A549 (cell line): Measurements from ENCODE around the gene MARCHF10. TPM values are rescaled to one million over a fixed set of nuclear protein-coding genes. Genes with fewer than 3 reads are reported as not detected.

ENCODE experiments used
- BCL3 ChIP-seq: fragments of >200 bp; sonication (Bioruptor Twin); formaldehyde crosslinking; IDR thresholded peaks from 3 replicates; pipeline ENCODE4 v1.6.1; 2016
- CBX2 ChIP-seq: fragments of 200-600 bp; sonication (generic); IDR thresholded peaks from 2 replicates; pipeline ENCODE4 v1.6.1; 2016; ENCODE audit warnings: low read depth, mild to moderate bottlenecking, borderline replicate concordance
- CBX8 ChIP-seq: fragments of 200-600 bp; sonication (generic); IDR thresholded peaks from 2 replicates; pipeline ENCODE4 v1.6.1; 2016
- CEBPB ChIP-seq, 2 experiments: fragments of >200 bp in 1 of 2; sonication (Bioruptor Twin) in 1 of 2; formaldehyde crosslinking in 1 of 2; IDR thresholded peaks; 2 replicates each; pipeline ENCODE4 v1.6.1; 2012 to 2016
- ELK1 ChIP-seq: fragments of 150-350 bp; IDR thresholded peaks from 2 replicates; pipeline ENCODE4 v1.6.1; 2014; ENCODE audit warnings: low read depth, mild to moderate bottlenecking, low read length
- ESRRA ChIP-seq: fragments of 150-350 bp; IDR thresholded peaks from 2 replicates; pipeline ENCODE4 v1.6.1; 2014; ENCODE audit warnings: mild to moderate bottlenecking, low read length, borderline replicate concordance
- FOSB ChIP-seq: fragments of 250-450 bp; sonication (Bioruptor Pico); IDR thresholded peaks from 2 replicates; pipeline ENCODE4 v1.5.0; 2020; ENCODE audit warnings: mild to moderate bottlenecking, moderate library complexity
- HDAC2 ChIP-seq: fragments of 200-600 bp; sonication (generic); IDR thresholded peaks from 2 replicates; pipeline ENCODE4 v1.6.1; 2016
- HEYL ChIP-seq: fragments of 250-450 bp; sonication (Bioruptor Pico); IDR thresholded peaks from 2 replicates; pipeline ENCODE4 v1.8.0; 2021; ENCODE audit warnings: mild to moderate bottlenecking, moderate library complexity
- HOXA7 ChIP-seq: fragments of 250-450 bp; sonication (Bioruptor Pico); IDR thresholded peaks from 2 replicates; pipeline ENCODE4 v1.5.0; 2020; ENCODE audit warnings: mild to moderate bottlenecking, moderate library complexity
- HOXB13 ChIP-seq: fragments of 250-450 bp; sonication (Bioruptor Pico); IDR thresholded peaks from 2 replicates; pipeline ENCODE4 v1.5.0; 2020; ENCODE audit warnings: low read depth, mild to moderate bottlenecking, moderate library complexity
- JUN ChIP-seq, 2 experiments: fragments of >200 bp; sonication (Bioruptor Twin); formaldehyde crosslinking; IDR thresholded peaks; 2 replicates in 1 of 2; 3 replicates in 1 of 2; pipeline ENCODE4 v1.6.1; 2016 to 2017
- KDM5A ChIP-seq: fragments of 200-600 bp; sonication (generic); IDR thresholded peaks from 2 replicates; pipeline ENCODE4 v1.6.1; 2016; ENCODE audit warnings: antibody characterized with exemption, mild to moderate bottlenecking
- MAZ ChIP-seq: fragments of 150-350 bp; IDR thresholded peaks from 2 replicates; pipeline ENCODE4 v1.6.1; 2014; ENCODE audit warnings: antibody characterized with exemption, low read depth, low read length, borderline replicate concordance
- NFE2L2 ChIP-seq: fragments of 150-350 bp; conservative IDR thresholded peaks from 2 replicates; pipeline ENCODE4 v1.6.1; 2014; ENCODE audit warnings: low read length
- NPAS2 ChIP-seq: fragments of 250-450 bp; sonication (Bioruptor Pico); IDR thresholded peaks from 2 replicates; pipeline ENCODE4 v1.8.0; 2022; ENCODE audit warnings: mild to moderate bottlenecking, moderate library complexity, borderline replicate concordance
- POLR2A ChIP-seq: IDR thresholded peaks from 2 replicates; pipeline ENCODE4 v1.6.1; 2012; ENCODE audit warnings: mild to moderate bottlenecking, low read length
- POLR2AphosphoS2 ChIP-seq: conservative IDR thresholded peaks from 2 replicates; pipeline ENCODE4 v1.6.1; 2012; ENCODE audit warnings: low read length, improper control_type of control experiment, inconsistent platforms
- RAD21 ChIP-seq, 2 experiments: fragments of >200 bp in 1 of 2; sonication (Bioruptor Twin) in 1 of 2; formaldehyde crosslinking in 1 of 2; IDR thresholded peaks in 1 of 2; conservative IDR thresholded peaks in 1 of 2; 2 replicates in 1 of 2; 3 replicates in 1 of 2; pipeline ENCODE4 v1.6.1; 2012 to 2018; ENCODE audit warnings: inconsistent platforms in 1 of 2
- RARB ChIP-seq: fragments of 250-450 bp; sonication (Bioruptor Pico); IDR thresholded peaks from 2 replicates; pipeline ENCODE4 v1.8.0; 2021; ENCODE audit warnings: mild to moderate bottlenecking, moderate library complexity
- REST ChIP-seq: fragments of 200-600 bp; sonication (generic); IDR thresholded peaks from 2 replicates; pipeline ENCODE4 v1.6.1; 2016; ENCODE audit warnings: antibody characterized with exemption, mild to moderate bottlenecking, moderate library complexity
- RFX5 ChIP-seq: fragments of 450-650 bp; IDR thresholded peaks from 2 replicates; pipeline ENCODE4 v1.7.1; 2014; ENCODE audit warnings: antibody characterized with exemption, mild to moderate bottlenecking, moderate library complexity
- RNF2 ChIP-seq: fragments of 200-600 bp; sonication (generic); IDR thresholded peaks from 2 replicates; pipeline ENCODE4 v1.6.1; 2016; ENCODE audit warnings: low read depth, mild to moderate bottlenecking, antibody characterized with exemption, moderate library complexity, borderline replicate concordance
- SMC3 ChIP-seq: fragments of >200 bp; sonication (Bioruptor Twin); formaldehyde crosslinking; IDR thresholded peaks from 3 replicates; pipeline ENCODE4 v1.6.1; 2018; ENCODE audit warnings: inconsistent platforms
- SREBF2 ChIP-seq: fragments of 450-650 bp; IDR thresholded peaks from 2 replicates; pipeline ENCODE4 v1.6.1; 2014; ENCODE audit warnings: mild to moderate bottlenecking, moderate library complexity
- TP53 ChIP-seq: fragments of 250-450 bp; sonication (Bioruptor Pico); IDR thresholded peaks from 2 replicates; pipeline ENCODE4 v1.5.0; 2021; ENCODE audit warnings: mild to moderate bottlenecking, moderate library complexity
- ZC3H11A ChIP-seq: fragments of 450-650 bp; IDR thresholded peaks from 2 replicates; pipeline ENCODE4 v1.6.1; 2014; ENCODE audit warnings: antibody characterized with exemption, mild to moderate bottlenecking
- ZSCAN20 ChIP-seq: fragments of 250-450 bp; sonication (Bioruptor Pico); IDR thresholded peaks from 2 replicates; pipeline ENCODE4 v1.8.0; 2022; ENCODE audit warnings: mild to moderate bottlenecking, moderate library complexity
- polyA plus RNA-seq, 4 experiments: library from polyadenylated mRNA; depleted of rRNA in 3 of 4; stranded (reverse); fragments of >200 nt; fragmentation: RNase III in 1 of 4; extraction: RNeasy Plus Mini Kit Qiagen cat#74134 plus additional on column Dnase treatment in 1 of 4; gene quantifications; 2 replicates in 3 of 4; 3 replicates in 1 of 4; pipeline ENCODE4 v1.2.3, GENCODE V29; 2011 to 2017
- TF ChIP-seq, protein P1 (sequence below): fragments of >200 bp; sonication (Bioruptor Twin); formaldehyde crosslinking; IDR thresholded peaks from 2 replicates; pipeline ENCODE4 v1.6.1; 2016
- TF ChIP-seq, protein P2 (sequence below): fragments of >200 bp; sonication (Bioruptor Twin); formaldehyde crosslinking; IDR thresholded peaks from 3 replicates; pipeline ENCODE4 v1.5.1; 2016

The MARCHF10 gene
- polyA plus RNA-seq, 2 of the 4 experiments (the other 2 are of a cell fraction), result 0.43 to 0.57 TPM

DNA sequence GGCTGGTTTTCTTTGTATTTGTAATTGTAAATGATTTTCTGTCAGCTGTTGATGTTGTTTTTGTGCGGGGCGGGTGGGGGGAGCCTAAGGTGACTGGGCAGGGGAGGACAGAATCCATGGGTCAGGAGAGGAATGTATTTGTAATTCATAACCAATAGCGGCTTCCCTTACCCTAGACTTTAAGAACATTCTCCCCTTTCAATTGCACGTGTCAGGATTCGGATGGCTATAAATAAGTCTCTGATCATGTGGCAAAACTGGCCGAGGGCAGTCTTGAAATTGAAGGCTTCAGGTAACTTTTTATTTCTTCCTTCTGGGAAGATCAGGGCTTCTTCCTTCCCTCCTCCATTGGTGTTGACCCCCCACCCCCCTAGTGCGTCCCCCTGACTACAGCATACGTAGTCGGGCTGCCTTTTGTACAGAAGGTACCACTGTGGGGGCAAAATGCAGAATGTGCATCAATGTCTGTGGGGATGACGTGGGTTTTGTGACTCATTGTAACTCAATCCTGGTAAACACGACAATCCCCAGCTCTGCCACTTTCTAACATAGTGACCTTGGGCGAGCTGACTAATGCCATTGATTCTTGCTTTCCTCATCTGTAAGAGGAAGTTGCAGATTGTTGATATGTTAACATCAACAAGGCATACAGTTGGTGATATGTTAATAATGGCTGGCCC is 16.2 kb downstream of the MARCHF10 start (continued):
- TF ChIP-seq REST, result no peak
- peak; percentile 49 to 65 for TF ChIP-seq RAD21 (conservative IDR thresholded peaks at IDR 0.05 in 1 of 2, IDR thresholded peaks at IDR 0.05 in 1 of 2)
- peak; percentile 54; the same call in 1 of the 2 replicates for TF ChIP-seq NFE2L2
- TF ChIP-seq ZSCAN20 (CRISPR knock-in tag), result 0 out of 2 replicates have a peak, but pooled peaks have one; percentile 60
- TF ChIP-seq POLR2A, result no peak
- TF ChIP-seq, protein P1, sequence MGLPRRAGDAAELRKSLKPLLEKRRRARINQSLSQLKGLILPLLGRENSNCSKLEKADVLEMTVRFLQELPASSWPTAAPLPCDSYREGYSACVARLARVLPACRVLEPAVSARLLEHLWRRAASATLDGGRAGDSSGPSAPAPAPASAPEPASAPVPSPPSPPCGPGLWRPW, result peak; percentile 83
- no peak for TF ChIP-seq NPAS2 (CRISPR knock-in tag)
- peak; percentile 94; the same call in 1 of the 2 replicates for TF ChIP-seq RARB (CRISPR knock-in tag)
- peak; percentile 68; the same call in 1 of the 2 replicates for TF ChIP-seq RFX5
- no peak for TF ChIP-seq MAZ
- peak; percentile 97 for TF ChIP-seq ESRRA
- no peak for TF ChIP-seq HEYL
- TF ChIP-seq CBX8, result no peak
- TF ChIP-seq SMC3, result peak; percentile 45; the same call in 2 of the 3 replicates
- TF ChIP-seq RNF2, result no peak
- no peak for TF ChIP-seq TP53
- TF ChIP-seq POLR2AphosphoS2, result no peak
- TF ChIP-seq ELK1, result no peak
- peak; percentile 68; the same call in 1 of the 2 replicates for TF ChIP-seq FOSB (CRISPR knock-in tag)
- TF ChIP-seq CEBPB (IDR thresholded peaks at IDR 0.05), result peak; percentile 74 to 88; a peak in 3 of 4 replicates
- TF ChIP-seq JUN (IDR thresholded peaks at IDR 0.05), result peak; percentile 97 to 98
- TF ChIP-seq HOXA7 (CRISPR knock-in tag), result peak; percentile 73; the same call in 1 of the 2 replicates
- no peak for TF ChIP-seq ZC3H11A
- TF ChIP-seq SREBF2, result no peak
- 0 out of 2 replicates have a peak, but pooled peaks have one; percentile 82 for TF ChIP-seq HOXB13
- TF ChIP-seq HDAC2, result no peak
- TF ChIP-seq KDM5A, result no peak
- peak; percentile 93; the same call in 2 of the 3 replicates for TF ChIP-seq BCL3
- no peak for TF ChIP-seq CBX2
- TF ChIP-seq, protein P2, sequence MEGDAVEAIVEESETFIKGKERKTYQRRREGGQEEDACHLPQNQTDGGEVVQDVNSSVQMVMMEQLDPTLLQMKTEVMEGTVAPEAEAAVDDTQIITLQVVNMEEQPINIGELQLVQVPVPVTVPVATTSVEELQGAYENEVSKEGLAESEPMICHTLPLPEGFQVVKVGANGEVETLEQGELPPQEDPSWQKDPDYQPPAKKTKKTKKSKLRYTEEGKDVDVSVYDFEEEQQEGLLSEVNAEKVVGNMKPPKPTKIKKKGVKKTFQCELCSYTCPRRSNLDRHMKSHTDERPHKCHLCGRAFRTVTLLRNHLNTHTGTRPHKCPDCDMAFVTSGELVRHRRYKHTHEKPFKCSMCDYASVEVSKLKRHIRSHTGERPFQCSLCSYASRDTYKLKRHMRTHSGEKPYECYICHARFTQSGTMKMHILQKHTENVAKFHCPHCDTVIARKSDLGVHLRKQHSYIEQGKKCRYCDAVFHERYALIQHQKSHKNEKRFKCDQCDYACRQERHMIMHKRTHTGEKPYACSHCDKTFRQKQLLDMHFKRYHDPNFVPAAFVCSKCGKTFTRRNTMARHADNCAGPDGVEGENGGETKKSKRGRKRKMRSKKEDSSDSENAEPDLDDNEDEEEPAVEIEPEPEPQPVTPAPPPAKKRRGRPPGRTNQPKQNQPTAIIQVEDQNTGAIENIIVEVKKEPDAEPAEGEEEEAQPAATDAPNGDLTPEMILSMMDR, result no peak
